Mesenchymal stem cell (in vitro differentiated cells and primary cell): Measurements from ENCODE around the gene ADD3.

Experiments used
- DNase-seq: peaks from one replicate; pipeline ENCODE4 v3.0.0-alpha.2; 2013
- H2AFZ ChIP-seq: one replicate; pipeline ENCODE4 v1.6.1; 2013; ENCODE audit warnings: low read depth, mild to moderate bottlenecking, control low read depth, inconsistent platforms, low read length, moderate library complexity
- H2AK5ac ChIP-seq: 2 replicates; pipeline ENCODE4 v1.6.1; 2013; ENCODE audit warnings: low read length, moderate library complexity, mild to moderate bottlenecking, inconsistent platforms; ENCODE audit not compliant: severe bottlenecking
- H2BK120ac ChIP-seq: one replicate; pipeline ENCODE4 v1.6.1; 2013; ENCODE audit warnings: low read depth, mild to moderate bottlenecking, inconsistent platforms, low read length, moderate library complexity
- H2BK12ac ChIP-seq, 2 experiments: one replicate each; pipeline ENCODE4 v1.6.1; 2013; ENCODE audit warnings: inconsistent platforms in 2 of 2, low read length in 2 of 2, mild to moderate bottlenecking in 2 of 2, moderate library complexity in 2 of 2, control low read depth in 1 of 2
- H2BK15ac ChIP-seq: one replicate; pipeline ENCODE4 v1.6.1; 2013; ENCODE audit warnings: mild to moderate bottlenecking, low read depth, inconsistent platforms; ENCODE audit not compliant: poor library complexity, severe bottlenecking
- H2BK5ac ChIP-seq: 2 replicates; pipeline ENCODE4 v1.6.1; 2013; ENCODE audit warnings: low read depth, mild to moderate bottlenecking, low read length, control low read depth, inconsistent platforms; ENCODE audit not compliant: poor library complexity, severe bottlenecking
- H3K14ac ChIP-seq, 2 experiments: one replicate each; pipeline ENCODE4 v1.6.1; 2013; ENCODE audit warnings: inconsistent platforms in 2 of 2, low read length in 2 of 2, control low read depth in 1 of 2, mild to moderate bottlenecking in 1 of 2, moderate library complexity in 1 of 2
- H3K18ac ChIP-seq, 2 experiments: one replicate each; pipeline ENCODE4 v1.6.1; 2013; ENCODE audit warnings: inconsistent platforms in 2 of 2, low read length in 2 of 2, control low read depth in 1 of 2, low read depth in 1 of 2, mild to moderate bottlenecking in 1 of 2
- H3K23ac ChIP-seq, 2 experiments: one replicate each; pipeline ENCODE4 v1.6.1; 2013; ENCODE audit warnings: inconsistent platforms in 2 of 2, low read length in 2 of 2, mild to moderate bottlenecking in 2 of 2, moderate library complexity in 2 of 2, control low read depth in 1 of 2
- H3K27ac ChIP-seq: 2 replicates; pipeline ENCODE4 v1.5.1; 2013; ENCODE audit warnings: mild to moderate bottlenecking, moderate library complexity, low read length, control low read depth, inconsistent platforms; ENCODE audit not compliant: poor library complexity, severe bottlenecking
- H3K27me3 ChIP-seq, 2 experiments: 2 replicates each; pipeline versions ENCODE4 v1.6.1 to v1.7.0; 2013; ENCODE audit warnings: low read length in 2 of 2, mild to moderate bottlenecking in 2 of 2, moderate library complexity in 2 of 2, control low read depth in 1 of 2, inconsistent platforms in 1 of 2; ENCODE audit not compliant: control insufficient read depth in 1 of 2, insufficient read depth in 1 of 2
- H3K36me3 ChIP-seq, 2 experiments: 2 replicates each; pipeline versions ENCODE4 v1.6.1 to v1.7.0; 2013; ENCODE audit warnings: low read length in 2 of 2, control low read depth in 1 of 2, inconsistent platforms in 1 of 2, low read depth in 1 of 2, mild to moderate bottlenecking in 1 of 2; ENCODE audit not compliant: insufficient read depth in 2 of 2, control insufficient read depth in 1 of 2
- H3K4ac ChIP-seq, 2 experiments: one replicate each; pipeline ENCODE4 v1.6.1; 2013; ENCODE audit warnings: inconsistent platforms in 2 of 2, low read length in 2 of 2, mild to moderate bottlenecking in 2 of 2, moderate library complexity in 2 of 2, control low read depth in 1 of 2, low read depth in 1 of 2
- H3K4me1 ChIP-seq: 2 replicates; pipeline ENCODE4 v1.6.1; 2013; ENCODE audit warnings: low read depth, low read length, control low read depth; ENCODE audit not compliant: control insufficient read depth, insufficient read depth
- H3K4me2 ChIP-seq: 2 replicates; pipeline ENCODE4 v1.6.1; 2013; ENCODE audit warnings: low read length, mild to moderate bottlenecking, inconsistent platforms; ENCODE audit not compliant: poor library complexity, severe bottlenecking
- H3K4me3 ChIP-seq, 2 experiments: 2 replicates each; pipeline versions ENCODE4 v1.5.1 to v1.7.0; 2013; ENCODE audit warnings: low read length in 2 of 2, mild to moderate bottlenecking in 2 of 2, control low read depth in 1 of 2, low read depth in 1 of 2; ENCODE audit not compliant: insufficient read depth in 1 of 2
- H3K79me1 ChIP-seq: replicated peaks from 2 replicates; pipeline ENCODE4 v1.6.1; 2013; ENCODE audit warnings: mild to moderate bottlenecking, control low read depth, low read length, inconsistent platforms; ENCODE audit not compliant: poor library complexity, severe bottlenecking
- H3K9ac ChIP-seq: 2 replicates; pipeline ENCODE4 v1.7.0; 2013; ENCODE audit warnings: mild to moderate bottlenecking, low read length, moderate library complexity
- H3K9me3 ChIP-seq: 2 replicates; pipeline ENCODE4 v1.7.0; 2013; ENCODE audit warnings: mild to moderate bottlenecking, low read length; ENCODE audit not compliant: control insufficient read depth
- H4K8ac ChIP-seq: one replicate; pipeline ENCODE4 v1.6.1; 2013; ENCODE audit warnings: inconsistent platforms, mild to moderate bottlenecking, low read length, moderate library complexity
- H4K91ac ChIP-seq: one replicate; pipeline ENCODE4 v1.6.1; 2013; ENCODE audit warnings: mild to moderate bottlenecking, low read length, inconsistent platforms
- WGBS: methylation state at CpG from one replicate; pipeline ENCODE4 v1.1.7; 2013; ENCODE audit warnings: mixed read lengths; 5-methylcytosine and 5-hydroxymethylcytosine counted together

Gene ADD3

GRCh38 chr10:110017907-110018306, 10.1 kb downstream of the ADD3 start:
- H3K79me1 ChIP-seq, result peaks cover 13% of the 10 kb centered on the region
- DNase-seq, result no peak
- H3K27me3 ChIP-seq, result no peaks in the 10 kb centered on the region
- H3K9me3 ChIP-seq, result no peaks in the 10 kb centered on the region
- peaks cover 0 to 7% of the 10 kb centered on the region in 2 experiments for H3K36me3 ChIP-seq
- no peak overlapping the region for H3K9ac ChIP-seq
- H2BK5ac ChIP-seq, result no peak overlapping the region
- H4K8ac ChIP-seq, result no peak overlapping the region
- no peak overlapping the region for H3K4me2 ChIP-seq
- 71% methylated on average over 1 of the region's 1 CpG for WGBS
- no peak overlapping the region for H2AK5ac ChIP-seq
- H3K4me1 ChIP-seq, result no peaks in the 10 kb centered on the region
- H3K23ac ChIP-seq, result no peak overlapping the region
- no peak overlapping the region for H4K91ac ChIP-seq
- H2BK12ac ChIP-seq, result no peak overlapping the region
- no peak overlapping the region for H2AFZ ChIP-seq
- no peak overlapping the region for H3K18ac ChIP-seq
- no peak overlapping the region for H3K4ac ChIP-seq
- no peak overlapping the region for H2BK15ac ChIP-seq
- H3K4me3 ChIP-seq, result no peak overlapping the region
- H3K14ac ChIP-seq, result no peak overlapping the region
- H2BK120ac ChIP-seq, result no peak overlapping the region
- no peak overlapping the region for H3K27ac ChIP-seq

GRCh38 chr10:110020265-110020664, 12.5 kb downstream of the ADD3 start:
- Histone ChIP-seq H2BK120ac (no peak overlapping the region), H3K14ac (no peak overlapping the region), H2BK12ac (no peak overlapping the region), H3K4me2 (no peak overlapping the region), H3K23ac (peak overlapping the region in 1 of 2 experiments; percentile 52), H2BK15ac (no peak overlapping the region), H3K79me1 (peaks cover 18% of the 10 kb centered on the region), H4K91ac (no peak overlapping the region), H2AFZ (peak overlapping the region; percentile 39), H3K27ac (no peak overlapping the region), H3K4me3 (no peak overlapping the region), H3K36me3 (peaks cover 0 to 7% of the 10 kb centered on the region in 2 experiments), H3K4me1 (no peaks in the 10 kb centered on the region), H2AK5ac (no peak overlapping the region), H2BK5ac (no peak overlapping the region), H4K8ac (no peak overlapping the region), H3K9ac (no peak overlapping the region), H3K9me3 (no peaks in the 10 kb centered on the region), H3K18ac (no peak overlapping the region), H3K4ac (no peak overlapping the region), H3K27me3 (no peaks in the 10 kb centered on the region)
- no peak for DNase-seq
- WGBS, result 92% methylated on average over 6 of the region's 6 CpGs

GRCh38 chr10:110022716-110023504, 15.1 kb downstream of the ADD3 start:
- no peak overlapping the region for H2AFZ ChIP-seq
- no peak overlapping the region for H3K4me3 ChIP-seq
- no peaks in the 10 kb centered on the region for H3K27me3 ChIP-seq
- no peak overlapping the region for H2AK5ac ChIP-seq
- no peak overlapping the region for H3K23ac ChIP-seq
- no peak overlapping the region for H3K4ac ChIP-seq
- 90% methylated on average over 2 of the region's 2 CpGs for WGBS
- no peak overlapping the region for H3K27ac ChIP-seq
- H4K8ac ChIP-seq, result no peak overlapping the region
- H2BK120ac ChIP-seq, result no peak overlapping the region
- no peaks in the 10 kb centered on the region for H3K9me3 ChIP-seq
- no peak overlapping the region for H2BK5ac ChIP-seq
- DNase-seq, result no peak
- no peak overlapping the region for H3K4me2 ChIP-seq
- no peak overlapping the region for H2BK15ac ChIP-seq
- no peak overlapping the region for H3K14ac ChIP-seq
- H2BK12ac ChIP-seq, result no peak overlapping the region
- peaks cover 19% of the 10 kb centered on the region for H3K79me1 ChIP-seq
- no peak overlapping the region for H3K18ac ChIP-seq
- no peaks in the 10 kb centered on the region for H3K4me1 ChIP-seq
- no peak overlapping the region for H4K91ac ChIP-seq
- H3K36me3 ChIP-seq, result no peaks in the 10 kb centered on the region
- H3K9ac ChIP-seq, result no peak overlapping the region

GRCh38 chr10:110023785-110024465, 16.1 kb downstream of the ADD3 start:
- no peaks in the 10 kb centered on the region for H3K4me1 ChIP-seq
- H2AFZ ChIP-seq, result no peak overlapping the region
- H3K9ac ChIP-seq, result no peak overlapping the region
- H4K91ac ChIP-seq, result no peak overlapping the region
- H3K79me1 ChIP-seq, result peaks cover 21% of the 10 kb centered on the region
- H3K9me3 ChIP-seq, result no peaks in the 10 kb centered on the region
- peak overlapping the region in 1 of 2 experiments; percentile 59 for H3K18ac ChIP-seq
- no peak overlapping the region for H2BK12ac ChIP-seq
- H3K23ac ChIP-seq, result no peak overlapping the region
- H3K4ac ChIP-seq, result no peak overlapping the region
- H3K36me3 ChIP-seq, result no peaks in the 10 kb centered on the region
- no peak overlapping the region for H2BK5ac ChIP-seq
- H2BK120ac ChIP-seq, result no peak overlapping the region
- H2AK5ac ChIP-seq, result no peak overlapping the region
- no peak for DNase-seq
- H3K4me3 ChIP-seq, result no peak overlapping the region
- WGBS, result 57% methylated on average over 2 of the region's 4 CpGs
- no peak overlapping the region for H3K4me2 ChIP-seq
- no peaks in the 10 kb centered on the region for H3K27me3 ChIP-seq
- no peak overlapping the region for H3K14ac ChIP-seq
- no peak overlapping the region for H2BK15ac ChIP-seq
- H4K8ac ChIP-seq, result no peak overlapping the region
- no peak overlapping the region for H3K27ac ChIP-seq
